ENCODE measurements around the gene CLIC5.

CLIC5 gene

DNA sequence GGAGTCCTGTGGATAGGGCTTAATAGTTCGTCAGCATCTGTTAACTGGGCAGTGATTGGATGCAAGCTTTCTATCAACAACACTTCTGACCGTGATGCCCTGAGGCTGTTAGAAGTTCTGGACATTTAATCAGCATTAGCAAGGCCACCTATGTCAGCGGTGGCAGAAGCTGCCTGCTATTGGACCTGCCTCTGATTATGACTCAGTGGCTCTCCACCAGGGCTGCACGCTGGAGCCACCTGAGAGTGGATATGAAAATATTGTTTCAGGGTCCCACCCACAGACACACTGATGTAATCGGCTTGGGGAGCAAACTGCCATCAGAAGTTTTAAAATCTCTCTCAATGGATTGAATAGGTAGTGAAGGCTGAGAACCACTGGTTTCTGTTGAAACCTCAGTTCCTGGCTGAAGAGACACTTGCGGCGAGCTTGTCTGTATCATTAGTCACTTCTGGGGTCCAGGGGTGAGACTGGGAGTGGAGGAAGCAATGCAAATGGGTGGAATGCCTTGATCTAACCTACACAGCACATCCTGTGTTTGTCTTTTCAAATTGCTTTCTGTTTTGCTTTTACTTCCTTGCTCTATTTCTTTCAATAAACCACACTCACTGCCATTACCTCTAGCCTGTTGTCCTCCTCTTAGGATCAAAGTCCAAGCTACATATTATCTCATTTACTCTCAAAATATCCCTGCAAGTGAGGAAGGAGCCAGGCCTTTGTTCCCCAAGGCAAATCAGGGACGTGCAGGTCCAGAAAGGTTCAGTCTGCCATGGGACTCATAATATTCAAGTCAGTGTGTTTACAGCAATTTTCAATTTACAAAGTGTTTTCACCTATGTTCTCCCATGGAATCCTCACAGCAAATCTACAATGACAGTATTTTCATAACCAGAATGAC is 4.2 kb downstream of the CLIC5 start:
- H3K4me3 ChIP-seq (ENCODE audit: low read length): no peak overlapping the region
- H3K36me3 ChIP-seq (ENCODE audit: control insufficient read depth, insufficient read depth, low read length): no peaks in the 10 kb centered on the region
- peaks cover 5% of the 10 kb centered on the region for H3K4me1 ChIP-seq (ENCODE audit: control insufficient read depth, insufficient read depth, low read length)
- peaks cover 31% of the 10 kb centered on the region for H3K27me3 ChIP-seq (ENCODE audit: control insufficient read depth, insufficient read depth, low read length)
- no peak overlapping the region for H3K9ac ChIP-seq (ENCODE audit: low read length)
- H3K9me3 ChIP-seq (ENCODE audit: control insufficient read depth, low read length): no peaks in the 10 kb centered on the region

DNA sequence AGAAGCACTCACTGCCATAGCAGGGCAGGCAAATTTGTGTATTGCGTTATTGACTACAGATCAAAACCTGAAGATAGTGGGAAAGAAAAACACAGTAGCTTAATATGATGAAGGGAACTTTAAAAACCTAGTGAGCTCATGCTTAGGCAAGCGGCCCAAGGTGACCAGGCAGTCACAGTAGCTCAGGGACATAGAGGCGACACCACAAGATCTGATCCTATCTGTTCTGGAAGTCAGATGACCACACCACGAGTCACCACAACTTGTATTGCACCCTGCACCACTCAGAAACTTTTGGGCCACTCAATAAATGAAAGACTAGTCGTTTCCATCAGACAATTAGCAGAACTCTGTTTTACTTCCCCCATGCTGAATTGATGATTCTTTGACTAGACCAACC is 4.9 kb downstream of the CLIC5 start:
- Histone ChIP-seq H3K36me3 (ENCODE audit: control insufficient read depth, insufficient read depth, low read length) (no peaks in the 10 kb centered on the region), H3K4me1 (ENCODE audit: control insufficient read depth, insufficient read depth, low read length) (peaks cover 5% of the 10 kb centered on the region), H3K27me3 (ENCODE audit: control insufficient read depth, insufficient read depth, low read length) (peaks cover 24% of the 10 kb centered on the region), H3K9me3 (ENCODE audit: control insufficient read depth, low read length) (no peaks in the 10 kb centered on the region), H3K4me3 (ENCODE audit: low read length) (no peak overlapping the region), H3K9ac (ENCODE audit: low read length) (no peak overlapping the region)

DNA sequence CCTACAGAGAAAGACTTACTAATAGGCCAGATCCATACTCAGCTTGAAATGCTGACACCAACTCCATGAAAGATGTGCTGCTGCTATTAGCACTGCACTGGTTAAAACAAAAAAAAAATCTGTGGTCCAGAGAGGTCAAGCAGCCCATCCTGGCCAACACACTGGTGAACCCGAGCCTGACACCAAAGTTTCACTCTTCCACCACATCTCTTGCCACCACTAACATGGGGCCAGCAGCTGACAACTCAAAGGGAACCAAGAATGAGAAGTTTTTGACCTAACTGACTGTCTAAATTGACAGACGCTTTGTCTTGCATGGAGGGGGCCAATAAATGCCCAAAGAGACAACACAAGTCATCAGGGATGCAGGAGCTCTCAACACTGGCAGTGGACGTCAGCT is 5.4 kb downstream of the CLIC5 start:
- H3K9me3 ChIP-seq (ENCODE audit: control insufficient read depth, low read length): no peaks in the 10 kb centered on the region
- H3K27me3 ChIP-seq (ENCODE audit: control insufficient read depth, insufficient read depth, low read length): peaks cover 19% of the 10 kb centered on the region
- H3K4me3 ChIP-seq (ENCODE audit: low read length): no peak overlapping the region
- no peaks in the 10 kb centered on the region for H3K36me3 ChIP-seq (ENCODE audit: control insufficient read depth, insufficient read depth, low read length)
- peaks cover 5% of the 10 kb centered on the region for H3K4me1 ChIP-seq (ENCODE audit: control insufficient read depth, insufficient read depth, low read length)
- no peak overlapping the region for H3K9ac ChIP-seq (ENCODE audit: low read length)

DNA sequence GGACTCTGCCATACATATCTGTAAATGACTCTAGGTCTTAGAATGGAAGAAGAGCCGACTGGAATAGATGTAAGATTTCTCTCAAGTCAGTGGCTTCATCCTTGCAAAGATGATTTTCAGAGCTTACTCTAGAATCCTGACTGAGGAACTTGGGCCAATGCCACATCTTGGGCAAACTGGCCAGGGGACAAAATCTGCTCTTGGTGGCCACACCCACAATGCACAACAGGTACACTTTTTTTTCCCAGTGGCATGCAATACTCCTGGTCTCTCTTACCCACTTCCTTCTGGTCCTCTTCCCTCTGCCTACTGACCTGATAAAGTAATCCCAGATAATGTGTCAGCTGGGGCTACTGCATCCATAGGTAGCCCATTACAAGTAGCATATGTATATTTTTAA is 13.4 kb downstream of the CLIC5 start:
- Histone ChIP-seq H3K9ac (ENCODE audit: low read length) (no peak overlapping the region), H3K4me3 (ENCODE audit: low read length) (no peak overlapping the region), H3K36me3 (ENCODE audit: control insufficient read depth, insufficient read depth, low read length) (no peaks in the 10 kb centered on the region), H3K27me3 (ENCODE audit: control insufficient read depth, insufficient read depth, low read length) (no peaks in the 10 kb centered on the region), H3K4me1 (ENCODE audit: control insufficient read depth, insufficient read depth, low read length) (no peaks in the 10 kb centered on the region), H3K9me3 (ENCODE audit: control insufficient read depth, low read length) (no peaks in the 10 kb centered on the region)

DNA sequence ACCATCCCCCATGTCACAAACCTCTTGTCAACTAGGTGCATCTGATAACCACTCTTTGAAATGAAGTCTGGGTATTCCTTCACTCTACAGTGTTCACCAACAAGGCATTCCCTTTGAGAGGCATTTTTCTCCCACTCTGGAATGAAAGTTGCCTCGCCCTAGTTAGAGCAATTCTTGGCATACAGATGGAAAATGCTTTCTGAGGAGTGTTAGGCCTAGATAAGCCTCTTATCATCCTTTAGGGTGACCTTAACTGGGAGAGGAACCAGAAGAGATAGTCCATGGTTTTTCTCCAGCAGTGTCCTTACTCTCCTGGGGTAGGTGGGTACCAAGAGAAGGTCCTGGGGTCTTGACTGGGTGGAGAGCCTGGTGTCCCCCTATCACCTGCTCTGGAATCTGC is 14.8 kb downstream of the CLIC5 start:
- H3K4me3 ChIP-seq (ENCODE audit: low read length): no peak overlapping the region
- H3K4me1 ChIP-seq (ENCODE audit: control insufficient read depth, insufficient read depth, low read length): no peaks in the 10 kb centered on the region
- H3K9me3 ChIP-seq (ENCODE audit: control insufficient read depth, low read length): no peaks in the 10 kb centered on the region
- H3K27me3 ChIP-seq (ENCODE audit: control insufficient read depth, insufficient read depth, low read length): no peaks in the 10 kb centered on the region
- no peak overlapping the region for H3K9ac ChIP-seq (ENCODE audit: low read length)
- H3K36me3 ChIP-seq (ENCODE audit: control insufficient read depth, insufficient read depth, low read length): no peaks in the 10 kb centered on the region

DNA sequence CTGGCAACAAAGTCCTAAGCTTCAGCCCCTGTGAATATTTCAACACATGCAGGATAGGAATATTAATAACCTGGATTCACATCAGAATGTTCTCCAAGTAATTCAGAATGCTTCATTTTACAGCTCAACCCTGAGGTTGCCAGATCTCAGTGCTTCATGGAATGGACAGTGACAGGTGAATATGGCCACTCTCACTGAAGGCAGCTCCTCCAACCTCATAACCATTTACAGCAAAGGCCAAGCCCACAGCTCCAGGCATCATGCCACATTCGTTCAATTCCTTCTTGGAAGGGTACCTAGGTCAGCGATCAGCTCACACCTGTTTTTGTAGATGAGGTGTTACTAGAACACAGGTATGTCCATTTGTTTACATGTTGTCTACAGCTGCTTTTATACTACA is 17.1 kb downstream of the CLIC5 start:
- Histone ChIP-seq H3K9ac (ENCODE audit: low read length) (no peak overlapping the region), H3K4me3 (ENCODE audit: low read length) (no peak overlapping the region), H3K4me1 (ENCODE audit: control insufficient read depth, insufficient read depth, low read length) (no peaks in the 10 kb centered on the region), H3K36me3 (ENCODE audit: control insufficient read depth, insufficient read depth, low read length) (no peaks in the 10 kb centered on the region), H3K9me3 (ENCODE audit: control insufficient read depth, low read length) (no peaks in the 10 kb centered on the region), H3K27me3 (ENCODE audit: control insufficient read depth, insufficient read depth, low read length) (no peaks in the 10 kb centered on the region)

DNA sequence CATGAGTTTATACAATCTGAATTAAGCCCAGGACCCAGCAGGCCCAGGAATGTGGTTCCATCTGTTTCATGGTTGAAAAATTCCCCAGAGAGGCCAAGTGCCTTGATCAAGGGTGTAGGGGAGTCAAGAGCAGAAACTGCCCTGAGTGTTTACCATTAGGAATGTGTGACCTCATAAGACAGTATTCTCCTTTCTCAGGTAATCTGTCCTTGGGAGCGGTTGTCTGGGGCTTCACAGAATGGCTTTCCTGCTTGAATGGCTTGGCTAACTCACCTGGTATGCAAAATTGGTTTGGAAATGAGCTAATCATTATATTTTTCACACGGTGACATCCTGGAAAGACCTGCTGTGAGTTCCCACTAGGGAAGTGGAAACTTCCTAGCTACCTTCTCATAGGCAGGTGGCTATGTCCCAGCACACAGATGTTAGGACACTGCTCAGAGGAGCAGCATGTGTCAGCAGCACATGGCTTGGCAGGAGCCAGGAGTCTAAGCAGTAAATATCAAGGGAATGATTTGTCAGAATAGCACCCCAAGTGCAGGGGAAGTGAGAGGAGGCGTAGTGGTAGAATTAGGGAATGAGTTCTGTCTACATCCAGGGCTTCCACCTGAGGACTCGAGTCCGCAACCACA is 17.7 kb downstream of the CLIC5 start:
- no peak overlapping the region for H3K4me3 ChIP-seq (ENCODE audit: low read length)
- H3K9ac ChIP-seq (ENCODE audit: low read length): no peak overlapping the region
- H3K27me3 ChIP-seq (ENCODE audit: control insufficient read depth, insufficient read depth, low read length): no peaks in the 10 kb centered on the region
- no peaks in the 10 kb centered on the region for H3K36me3 ChIP-seq (ENCODE audit: control insufficient read depth, insufficient read depth, low read length)
- H3K4me1 ChIP-seq (ENCODE audit: control insufficient read depth, insufficient read depth, low read length): no peaks in the 10 kb centered on the region
- H3K9me3 ChIP-seq (ENCODE audit: control insufficient read depth, low read length): no peaks in the 10 kb centered on the region

DNA sequence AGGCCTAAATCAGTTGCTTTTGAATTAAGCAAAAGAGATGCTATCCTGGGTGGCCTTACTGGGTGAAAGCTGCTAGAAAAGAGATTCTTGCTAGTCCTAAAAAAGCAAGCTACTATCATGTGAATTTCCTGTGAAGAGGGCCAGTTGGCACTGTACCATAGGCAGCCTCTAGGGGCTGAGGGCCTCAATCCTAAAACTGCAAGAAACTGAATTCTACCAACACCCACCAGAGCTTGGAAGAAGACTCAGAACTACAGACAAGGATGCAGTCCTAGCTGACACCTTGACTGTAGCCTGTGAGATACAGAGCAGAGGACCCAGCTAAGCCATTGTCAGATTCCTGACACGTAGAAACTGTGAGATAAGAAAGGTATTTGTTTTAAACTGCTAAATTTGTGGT is 24.5 kb downstream of the CLIC5 start:
- Histone ChIP-seq H3K36me3 (ENCODE audit: control insufficient read depth, insufficient read depth, low read length) (no peaks in the 10 kb centered on the region), H3K9me3 (ENCODE audit: control insufficient read depth, low read length) (no peaks in the 10 kb centered on the region), H3K27me3 (ENCODE audit: control insufficient read depth, insufficient read depth, low read length) (no peaks in the 10 kb centered on the region), H3K9ac (ENCODE audit: low read length) (no peak overlapping the region), H3K4me3 (ENCODE audit: low read length) (no peak overlapping the region), H3K4me1 (ENCODE audit: control insufficient read depth, insufficient read depth, low read length) (peaks cover 20% of the 10 kb centered on the region)

DNA sequence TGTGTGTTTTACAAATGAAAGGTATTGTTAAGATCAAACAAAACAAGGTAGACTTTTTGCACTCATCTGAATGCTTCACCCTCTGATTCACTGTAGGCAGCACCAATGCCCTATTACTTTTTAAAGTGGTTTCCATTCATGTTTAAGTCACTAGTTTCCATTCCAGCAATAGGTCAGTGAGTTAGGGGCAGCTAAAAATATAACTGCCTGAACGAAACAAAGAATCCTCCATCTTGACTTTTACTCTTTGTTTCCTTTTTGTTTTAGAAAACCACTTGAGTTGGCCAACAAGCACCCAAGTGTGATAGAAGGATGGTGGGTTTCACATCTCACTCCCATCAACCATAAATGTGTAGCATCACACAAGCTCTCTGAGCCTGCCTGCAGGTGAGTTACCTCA is 25.5 kb downstream of the CLIC5 start:
- no peaks in the 10 kb centered on the region for H3K9me3 ChIP-seq (ENCODE audit: control insufficient read depth, low read length)
- H3K36me3 ChIP-seq (ENCODE audit: control insufficient read depth, insufficient read depth, low read length): no peaks in the 10 kb centered on the region
- H3K4me1 ChIP-seq (ENCODE audit: control insufficient read depth, insufficient read depth, low read length): peaks cover 20% of the 10 kb centered on the region
- H3K9ac ChIP-seq (ENCODE audit: low read length): no peak overlapping the region
- H3K27me3 ChIP-seq (ENCODE audit: control insufficient read depth, insufficient read depth, low read length): no peaks in the 10 kb centered on the region
- no peak overlapping the region for H3K4me3 ChIP-seq (ENCODE audit: low read length)

DNA sequence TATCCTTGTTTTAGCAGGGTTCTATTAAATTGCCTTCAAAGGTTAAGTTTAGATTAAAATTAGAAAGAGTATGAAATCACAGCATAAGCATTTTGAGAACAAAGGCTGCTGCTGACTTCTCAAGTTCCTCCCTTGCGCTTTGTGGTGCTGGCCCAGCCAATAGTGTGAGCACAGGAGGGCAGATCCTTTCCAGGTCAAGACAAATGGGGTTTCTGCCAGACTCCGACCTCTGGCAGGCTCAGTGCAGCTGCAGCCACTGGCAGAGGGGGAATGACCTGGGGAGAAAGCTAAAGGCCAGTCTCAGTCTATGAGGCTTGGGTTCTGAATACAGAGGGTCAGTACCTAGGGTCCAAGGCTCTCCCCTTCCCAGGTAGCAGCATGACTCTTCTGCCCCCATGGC is 27.0 kb downstream of the CLIC5 start:
- Histone ChIP-seq H3K36me3 (ENCODE audit: control insufficient read depth, insufficient read depth, low read length) (no peaks in the 10 kb centered on the region), H3K9ac (ENCODE audit: low read length) (no peak overlapping the region), H3K4me3 (ENCODE audit: low read length) (no peak overlapping the region), H3K9me3 (ENCODE audit: control insufficient read depth, low read length) (no peaks in the 10 kb centered on the region), H3K4me1 (ENCODE audit: control insufficient read depth, insufficient read depth, low read length) (peaks cover 20% of the 10 kb centered on the region), H3K27me3 (ENCODE audit: control insufficient read depth, insufficient read depth, low read length) (no peaks in the 10 kb centered on the region)

DNA sequence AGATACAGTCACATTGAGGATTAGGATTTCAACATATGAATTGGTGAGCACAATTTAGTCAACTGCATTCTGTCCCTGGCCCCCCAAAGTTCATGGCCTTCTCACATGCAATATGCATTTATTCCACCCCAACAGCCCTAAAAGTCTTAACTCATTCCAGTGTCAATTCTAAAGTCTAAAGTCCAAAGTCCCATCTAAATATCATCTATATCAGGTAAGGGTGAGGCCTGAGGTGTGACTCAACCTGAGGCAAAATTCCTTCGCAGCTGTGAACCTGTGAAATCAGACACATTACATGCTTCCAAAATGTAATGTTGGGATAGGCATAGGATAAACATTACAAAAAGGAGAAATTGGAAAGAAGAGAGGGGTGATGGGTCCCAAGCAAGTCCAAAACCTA is 27.8 kb downstream of the CLIC5 start:
- no peak overlapping the region for H3K9ac ChIP-seq (ENCODE audit: low read length)
- peaks cover 20% of the 10 kb centered on the region for H3K4me1 ChIP-seq (ENCODE audit: control insufficient read depth, insufficient read depth, low read length)
- H3K36me3 ChIP-seq (ENCODE audit: control insufficient read depth, insufficient read depth, low read length): no peaks in the 10 kb centered on the region
- H3K27me3 ChIP-seq (ENCODE audit: control insufficient read depth, insufficient read depth, low read length): no peaks in the 10 kb centered on the region
- H3K9me3 ChIP-seq (ENCODE audit: control insufficient read depth, low read length): no peaks in the 10 kb centered on the region
- H3K4me3 ChIP-seq (ENCODE audit: low read length): no peak overlapping the region

DNA sequence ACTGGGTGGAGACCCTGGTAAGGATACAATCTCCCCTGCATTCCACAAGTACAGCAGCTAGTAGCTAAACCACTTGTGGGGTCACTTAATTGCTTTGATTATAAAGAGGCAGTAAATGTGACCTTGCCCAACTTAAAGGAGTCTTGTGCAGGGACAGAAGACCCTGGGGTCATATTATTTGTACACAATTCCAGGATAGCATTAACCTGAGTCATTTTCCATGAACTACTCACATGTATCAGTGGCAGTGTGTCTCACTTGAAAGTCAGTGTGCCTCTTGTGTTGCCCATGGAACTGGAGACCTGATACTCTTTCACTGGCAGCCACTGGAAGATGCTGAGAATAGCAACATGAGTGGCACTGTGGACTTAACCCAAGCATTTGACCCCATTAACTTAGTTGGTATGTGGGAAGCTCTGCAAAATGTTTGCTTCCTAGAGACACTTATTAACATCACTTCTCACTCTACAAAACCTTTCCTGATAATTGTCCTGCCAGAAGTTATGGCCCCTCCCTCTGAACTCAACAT is 28.9 kb downstream of the CLIC5 start:
- H3K4me3 ChIP-seq (ENCODE audit: low read length): no peak overlapping the region
- H3K4me1 ChIP-seq (ENCODE audit: control insufficient read depth, insufficient read depth, low read length): peaks cover 20% of the 10 kb centered on the region
- H3K27me3 ChIP-seq (ENCODE audit: control insufficient read depth, insufficient read depth, low read length): no peaks in the 10 kb centered on the region
- no peak overlapping the region for H3K9ac ChIP-seq (ENCODE audit: low read length)
- no peaks in the 10 kb centered on the region for H3K9me3 ChIP-seq (ENCODE audit: control insufficient read depth, low read length)
- H3K36me3 ChIP-seq (ENCODE audit: control insufficient read depth, insufficient read depth, low read length): no peaks in the 10 kb centered on the region
